GM21381 (cell line): Measurements from ENCODE around the gene APOC3.

Source experiments
- ATAC-seq: cut with Tn5 transposase; IDR thresholded peaks from one replicate; pipeline ENCODE4 v1.9.1; 2021; ENCODE audit warnings: mild to moderate bottlenecking, moderate library complexity; ENCODE audit not compliant: unreplicated experiment

Gene APOC3

DNA sequence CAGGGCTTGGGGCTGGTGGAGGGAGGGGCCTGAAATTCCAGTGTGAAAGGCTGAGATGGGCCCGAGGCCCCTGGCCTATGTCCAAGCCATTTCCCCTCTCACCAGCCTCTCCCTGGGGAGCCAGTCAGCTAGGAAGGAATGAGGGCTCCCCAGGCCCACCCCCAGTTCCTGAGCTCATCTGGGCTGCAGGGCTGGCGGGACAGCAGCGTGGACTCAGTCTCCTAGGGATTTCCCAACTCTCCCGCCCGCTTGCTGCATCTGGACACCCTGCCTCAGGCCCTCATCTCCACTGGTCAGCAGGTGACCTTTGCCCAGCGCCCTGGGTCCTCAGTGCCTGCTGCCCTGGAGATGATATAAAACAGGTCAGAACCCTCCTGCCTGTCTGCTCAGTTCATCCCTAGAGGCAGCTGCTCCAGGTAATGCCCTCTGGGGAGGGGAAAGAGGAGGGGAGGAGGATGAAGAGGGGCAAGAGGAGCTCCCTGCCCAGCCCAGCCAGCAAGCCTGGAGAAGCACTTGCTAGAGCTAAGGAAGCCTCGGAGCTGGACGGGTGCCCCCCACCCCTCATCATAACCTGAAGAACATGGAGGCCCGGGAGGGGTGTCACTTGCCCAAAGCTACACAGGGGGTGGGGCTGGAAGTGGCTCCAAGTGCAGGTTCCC is at the start of gene APOC3:
Gene APOC3 (plus strand): TSS at position 383 of the 659 bp plus-strand sequence. CDS start 676 bp downstream, outside the sequence.
- ATAC-seq = no peak

- no peak for ATAC-seq
Observed at GRCh38 chr11:116782728-116783127, 47.0 kb upstream of the APOC3 start.

DNA sequence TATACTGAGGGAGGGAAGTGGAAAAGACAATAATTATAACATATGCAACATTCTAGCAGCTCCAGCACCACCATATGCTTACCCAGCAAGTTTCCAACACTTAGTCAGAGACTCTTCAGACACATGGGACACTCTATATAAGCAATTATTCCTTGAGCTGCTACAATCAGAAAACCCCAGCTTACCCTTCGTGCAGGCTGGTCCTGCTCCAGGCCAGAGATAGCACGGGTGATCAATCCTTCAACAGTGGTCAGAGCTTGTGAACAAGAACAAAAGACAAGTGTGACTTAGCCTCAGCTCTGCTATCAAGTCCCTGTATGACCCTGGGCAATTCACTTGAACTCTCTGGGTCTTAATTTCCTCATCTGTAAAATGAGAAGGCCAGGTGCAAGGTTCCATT is 43.4 kb upstream of the APOC3 start:
- ATAC-seq = no peak

GRCh38 chr11:116786966-116787365 is 42.7 kb upstream of the APOC3 start:
- ATAC-seq = no peak

- ATAC-seq = no peak
Observed at GRCh38 chr11:116787436-116787785, 42.3 kb upstream of the APOC3 start.

DNA sequence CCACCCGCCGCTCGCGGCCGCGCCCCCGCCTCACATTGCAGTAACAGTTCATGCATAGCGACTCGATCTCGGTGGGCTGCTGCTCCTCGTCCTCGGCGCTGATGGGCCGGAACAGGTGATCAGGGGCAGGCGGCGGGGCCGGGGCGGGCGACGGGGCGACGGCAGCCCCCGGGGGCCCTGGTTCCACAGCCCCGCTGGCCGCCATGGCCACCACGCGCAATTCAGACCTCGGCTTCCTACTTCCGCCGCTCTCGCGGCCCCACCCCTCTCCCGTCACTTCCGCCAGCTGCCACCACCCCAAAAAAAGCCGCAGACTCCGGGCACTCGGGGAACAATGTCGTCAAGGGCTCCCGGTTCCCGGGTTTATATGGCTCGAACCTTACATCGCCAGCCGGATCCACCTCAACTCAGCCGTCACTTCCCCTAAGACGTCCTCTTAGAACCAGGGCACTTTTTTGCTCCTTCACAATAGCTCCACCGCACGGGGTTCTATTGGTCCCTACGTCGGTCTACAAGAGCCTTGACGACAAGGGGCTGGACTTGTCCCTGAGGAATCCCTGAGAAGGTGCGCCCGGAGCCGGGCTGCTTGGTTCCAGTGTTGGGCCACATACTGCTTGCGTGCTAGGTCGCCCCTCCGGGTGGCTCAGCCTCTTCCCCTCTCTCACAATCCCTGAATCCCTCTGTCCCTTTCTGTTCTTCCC is 41.8 kb upstream of the APOC3 start, which contains the start of gene ZPR1:
Gene ZPR1 (minus strand): TSS at position 238 of the 701 bp plus-strand sequence. CDS start 33 bp downstream, at position 205.
- ATAC-seq = peak; percentile 86

DNA sequence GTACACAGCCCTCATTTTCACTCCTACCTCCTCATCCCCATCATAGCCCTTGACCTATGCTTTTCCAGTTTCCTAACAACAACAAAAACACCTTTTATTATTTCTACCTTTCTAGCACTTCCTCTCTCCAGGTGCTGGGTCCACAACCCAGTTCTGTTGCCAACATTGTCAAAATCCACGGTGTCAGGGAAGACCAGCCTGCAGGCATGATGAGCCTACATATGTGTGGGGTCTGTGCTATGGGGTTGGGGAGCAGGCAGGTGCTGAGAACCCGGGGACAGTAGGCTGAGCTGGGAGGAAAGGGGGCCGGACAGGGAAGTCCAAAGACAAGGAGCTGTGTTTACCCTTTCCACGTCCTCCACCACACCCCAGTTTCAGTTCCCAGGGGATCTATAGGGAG is 41.2 kb upstream of the APOC3 start:
- no peak for ATAC-seq

- ATAC-seq = no peak
Observed at GRCh38 chr11:116788975-116789374, 40.7 kb upstream of the APOC3 start.

DNA sequence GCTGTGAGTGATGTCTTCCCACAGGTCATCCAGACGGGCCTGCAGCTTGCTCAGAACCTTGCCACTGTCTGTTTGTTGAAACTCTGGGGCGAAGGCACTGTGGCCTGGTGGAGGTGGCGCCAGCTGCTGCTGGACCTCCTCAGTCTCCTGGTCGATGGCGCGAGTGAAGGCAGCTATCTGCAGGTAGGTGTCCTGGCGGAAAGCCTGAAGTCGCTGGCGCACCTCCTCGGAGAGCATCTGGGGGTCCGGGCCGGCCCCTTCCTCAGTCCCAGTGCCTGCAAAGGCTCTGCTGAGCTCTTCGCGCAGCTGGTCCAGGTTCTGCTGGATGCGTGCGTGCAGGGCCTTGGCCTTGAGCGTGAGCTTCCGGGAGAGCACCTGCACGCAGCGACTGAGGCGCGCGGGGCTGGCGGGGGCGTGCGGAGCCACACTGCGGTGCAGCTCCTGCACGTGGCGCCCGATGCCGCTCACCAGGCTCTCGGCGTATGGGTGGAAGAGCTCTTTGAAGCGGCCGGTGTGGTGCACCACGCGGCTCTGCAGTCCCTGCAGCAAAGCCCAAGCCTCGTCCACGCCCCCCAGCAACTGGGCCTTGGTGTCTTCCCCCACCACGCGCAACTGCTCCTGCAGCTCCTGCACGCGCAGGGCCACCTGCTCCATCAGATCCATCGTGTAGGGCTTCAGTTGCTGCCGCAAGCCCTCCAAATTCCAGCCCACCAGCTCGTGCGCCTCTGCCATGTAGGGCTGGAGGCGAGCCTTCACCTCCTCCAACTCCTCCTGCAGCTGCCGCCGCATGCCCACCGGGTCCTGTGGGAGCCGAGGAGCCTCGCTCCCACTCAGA is 39.3 kb upstream of the APOC3 start:
- no peak for ATAC-seq

DNA sequence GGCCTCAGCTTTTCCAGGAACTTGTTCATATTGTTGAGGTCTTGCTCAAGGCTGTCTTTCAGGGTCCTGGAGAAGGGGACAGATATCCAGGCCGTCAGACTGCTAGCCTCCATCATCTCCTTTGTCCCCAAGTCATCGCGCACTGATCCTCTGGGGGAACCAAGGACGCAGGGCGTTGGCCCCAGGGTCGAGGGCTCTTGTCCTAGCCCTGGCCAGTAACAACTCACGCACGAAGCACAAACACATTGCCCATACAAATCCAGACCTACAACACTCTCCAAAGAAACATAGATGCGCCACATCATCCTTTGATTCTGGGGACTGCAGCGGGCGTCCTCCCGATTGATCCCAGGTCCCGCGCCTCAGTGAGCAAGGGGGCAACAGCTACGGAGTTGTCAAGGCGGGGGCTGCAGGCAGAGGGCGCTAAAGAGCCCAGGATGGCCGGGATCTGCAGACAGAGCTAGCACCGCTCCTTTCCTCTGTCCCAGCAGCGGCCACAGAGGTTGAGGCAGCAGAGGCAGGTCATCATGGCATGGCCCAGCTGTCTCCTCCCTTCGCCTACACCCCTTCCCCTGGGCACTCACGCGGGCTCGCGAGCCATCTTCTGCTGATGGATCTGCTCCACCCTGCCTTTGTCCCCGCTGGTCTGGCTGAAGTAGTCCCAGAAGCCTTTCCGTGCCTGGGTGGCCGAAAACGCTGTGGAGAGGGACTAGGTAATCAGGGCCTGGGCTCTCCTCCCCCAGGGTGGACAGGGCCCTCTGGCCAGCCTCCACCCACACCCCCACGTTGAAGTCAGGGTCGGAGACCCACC is 38.5 kb upstream of the APOC3 start:
- no peak for ATAC-seq

DNA sequence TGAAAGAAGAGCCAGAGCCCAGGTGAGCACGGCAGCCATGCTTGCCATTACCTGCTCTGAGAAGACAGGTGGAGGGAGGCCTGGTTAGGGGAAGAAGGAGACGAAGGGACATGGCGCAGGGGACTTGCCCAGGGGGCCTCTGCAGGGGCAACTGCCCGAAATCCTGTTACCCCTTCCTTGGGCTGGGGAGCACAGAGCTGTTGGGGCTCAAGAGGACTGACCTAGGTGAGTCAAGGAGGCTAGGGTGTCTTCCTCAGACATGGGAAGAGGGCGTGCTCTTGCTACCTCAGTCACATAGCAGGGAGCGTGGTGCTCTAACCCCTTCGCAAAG is 37.9 kb upstream of the APOC3 start, which contains the start of gene APOA5:
Gene APOA5 (minus strand): TSS at position 67 of the 331 bp plus-strand sequence. CDS start 19 bp downstream, at position 48.
- ATAC-seq = no peak

DNA sequence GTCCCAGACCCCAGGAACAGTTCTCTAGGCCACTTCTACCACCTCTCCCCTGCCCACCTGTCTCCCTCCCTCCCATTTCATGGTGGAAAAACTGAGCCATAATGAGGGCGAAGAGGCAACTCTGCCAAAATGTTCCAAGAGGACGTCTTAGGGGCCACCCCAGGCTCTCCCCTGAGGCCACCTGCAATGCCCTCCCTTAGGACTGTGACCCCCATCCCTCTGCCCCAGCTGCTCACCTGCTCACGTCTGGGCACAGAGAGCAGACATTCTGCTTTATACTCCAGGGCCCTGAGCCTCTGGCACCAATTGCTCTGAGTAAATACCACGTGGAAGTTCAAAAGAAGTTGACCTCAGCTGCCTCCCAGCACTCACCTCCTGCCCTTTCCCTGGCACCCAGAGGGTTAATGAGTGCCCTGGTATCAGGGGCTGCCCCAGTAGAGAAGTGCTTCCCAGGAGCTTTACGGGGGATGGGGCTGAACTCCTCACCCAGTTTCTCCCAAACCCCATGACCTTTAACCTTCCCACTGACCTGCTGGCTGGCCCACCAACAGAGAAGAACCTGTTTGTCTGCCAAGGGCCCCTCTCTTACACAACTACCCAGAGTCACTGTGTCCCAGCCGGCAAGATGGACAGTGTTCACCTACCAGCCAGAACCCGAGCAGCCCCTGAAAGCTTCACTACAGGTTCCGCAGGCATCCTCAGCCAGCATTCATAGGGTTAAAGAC is 37.4 kb upstream of the APOC3 start:
- ATAC-seq = no peak

DNA sequence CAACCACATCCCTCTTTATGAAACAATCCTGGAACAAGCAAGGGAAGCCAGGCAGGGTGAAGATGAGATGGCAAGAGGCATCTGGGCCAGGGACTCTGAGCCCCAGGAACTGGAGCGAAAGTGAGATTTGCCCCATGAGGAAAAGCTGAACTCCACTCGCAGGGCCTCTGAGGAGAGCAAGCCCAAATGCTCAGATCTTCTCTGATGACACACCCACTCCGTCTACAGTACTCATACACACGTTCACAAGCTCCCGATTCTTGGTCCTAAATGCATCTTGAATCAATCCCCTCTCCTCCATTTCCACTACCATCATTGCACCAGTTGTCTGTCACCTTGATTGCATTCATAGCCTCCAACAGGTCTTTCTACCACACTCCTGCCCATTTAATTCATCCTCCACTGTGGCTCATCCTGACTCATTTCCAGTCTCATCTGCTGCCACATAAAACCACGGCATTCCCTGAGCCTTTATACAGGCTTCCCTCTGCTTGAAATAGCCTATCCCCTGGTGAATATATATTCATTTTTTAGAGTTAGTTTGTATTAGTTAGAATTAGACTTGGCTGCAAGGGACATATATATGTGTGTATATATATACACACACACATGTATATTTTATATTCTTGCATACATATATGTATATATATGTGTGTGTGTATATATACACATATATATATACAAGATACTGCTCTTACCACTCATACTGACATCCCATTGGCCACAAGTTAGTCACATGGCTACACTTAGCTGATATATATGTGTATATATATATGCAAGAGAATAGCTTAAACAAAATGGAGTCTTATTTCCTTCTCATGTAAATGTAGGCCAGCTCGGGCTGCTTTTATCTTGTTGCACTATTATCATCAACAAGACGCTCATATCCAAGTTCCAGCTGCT is 36.6 kb upstream of the APOC3 start:
- no peak for ATAC-seq

- ATAC-seq = no peak
Observed at GRCh38 chr11:116793772-116794097, 36.0 kb upstream of the APOC3 start.

- ATAC-seq = no peak
Observed at GRCh38 chr11:116794851-116795250, 34.9 kb upstream of the APOC3 start.

DNA sequence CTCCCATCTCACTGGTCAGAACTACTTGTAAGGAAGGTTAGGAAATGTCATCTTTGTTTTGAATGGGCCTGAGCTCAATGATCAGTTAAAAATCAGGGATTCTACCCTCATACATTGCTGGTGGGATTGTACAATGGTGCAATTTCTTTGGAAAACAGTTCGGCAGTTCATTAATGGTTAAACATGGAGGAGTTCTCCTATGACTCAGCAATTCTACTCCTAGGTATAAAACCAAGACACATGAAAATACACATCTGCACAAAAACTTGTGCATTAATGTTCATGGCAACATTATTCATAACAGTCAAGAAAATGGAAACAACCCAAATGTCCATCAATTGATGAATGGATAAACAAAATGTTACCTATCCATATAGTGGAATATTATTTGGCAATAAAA is 33.2 kb upstream of the APOC3 start:
- ATAC-seq = no peak

DNA sequence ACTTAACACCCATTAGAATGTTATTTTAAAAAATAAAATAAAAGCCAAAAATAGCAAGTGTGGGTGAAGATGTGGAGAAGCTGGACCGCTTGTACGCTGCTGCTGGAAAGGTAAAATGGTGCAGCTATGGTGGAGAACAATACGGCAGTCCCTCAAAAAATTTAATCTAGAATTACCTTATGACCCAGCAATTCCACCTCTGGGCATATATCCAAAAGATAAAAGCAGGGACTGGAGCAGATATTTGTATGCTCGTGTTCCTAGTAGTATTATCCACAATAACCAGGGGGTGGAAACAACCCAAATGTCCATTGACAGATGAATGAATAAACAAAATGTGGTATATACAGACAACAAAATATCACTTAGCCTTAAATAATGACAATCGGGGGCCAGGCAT is 31.9 kb upstream of the APOC3 start:
- ATAC-seq = no peak

GRCh38 chr11:116798368-116798767 is 31.3 kb upstream of the APOC3 start:
- no peak for ATAC-seq

DNA sequence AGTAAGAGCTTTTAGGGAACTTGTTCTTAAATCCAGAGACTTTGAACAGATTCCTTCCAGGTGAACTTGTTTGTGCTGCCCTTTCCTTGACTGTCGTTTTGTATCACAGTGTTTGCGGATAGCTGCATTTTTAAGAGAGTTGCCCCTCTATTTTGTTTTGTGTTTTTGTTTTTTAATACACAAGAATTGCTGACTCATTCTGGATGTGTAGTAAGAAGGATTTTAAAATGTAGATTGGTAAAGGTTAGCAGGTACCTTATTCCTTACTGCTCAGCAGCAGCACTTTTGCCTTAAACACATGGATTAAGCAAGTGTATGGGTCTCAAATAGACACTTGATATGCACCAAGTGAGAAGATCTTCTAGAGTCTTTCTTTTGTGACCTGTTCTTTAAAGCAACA is 29.1 kb upstream of the APOC3 start:
- no peak for ATAC-seq
